ENCODE data around the gene APPBP2.

Gene APPBP2

DNA sequence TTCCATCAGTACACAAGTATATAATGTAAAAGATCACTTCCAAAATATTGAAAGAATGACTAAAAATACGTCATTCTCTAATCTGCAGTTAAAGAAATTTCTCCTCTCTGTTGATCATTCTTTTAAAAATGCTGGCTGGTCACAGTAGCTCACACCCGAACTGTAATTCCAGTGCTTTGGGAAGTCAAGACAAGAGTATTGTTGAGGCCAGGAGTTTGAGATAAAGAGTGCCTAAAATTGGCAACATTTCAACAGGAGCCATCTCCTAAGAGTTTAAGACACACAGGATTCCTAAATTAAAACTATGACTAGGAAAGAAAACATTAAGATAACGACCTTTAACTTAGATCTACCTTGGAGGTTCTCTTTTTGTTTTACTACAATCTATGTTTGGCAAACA lies 129.6 kb downstream of the APPBP2 start:
- no peak for DNase-seq (ENCODE audit: low read depth, low spot score)

DNA sequence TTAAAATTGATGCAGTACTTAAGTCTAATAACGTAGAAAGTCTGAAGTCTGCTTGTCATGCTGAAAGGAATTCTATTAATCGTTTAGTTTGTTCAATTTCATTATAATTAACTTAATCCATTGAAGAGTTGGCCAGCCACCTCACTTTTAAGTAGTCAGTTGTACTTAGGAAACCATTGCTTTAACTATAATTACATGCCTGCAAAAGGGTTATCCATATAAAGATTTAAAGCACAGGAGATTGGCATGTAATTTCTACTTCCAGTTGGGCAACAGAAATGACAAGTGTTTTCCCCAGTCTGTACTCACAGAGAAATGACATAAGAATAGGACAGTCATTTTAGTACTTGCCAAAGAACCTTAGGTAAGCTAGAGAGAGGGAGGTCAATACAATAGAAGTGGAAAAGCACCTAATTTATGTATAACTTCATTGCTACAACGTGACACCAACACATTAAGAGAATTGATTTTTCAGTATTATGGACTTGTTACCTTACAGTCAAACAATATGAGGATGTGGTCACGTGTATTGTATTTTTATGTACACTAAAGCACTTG lies 130.5 kb downstream of the APPBP2 start:
- no peak for DNase-seq (ENCODE audit: low read depth, low spot score)

DNA sequence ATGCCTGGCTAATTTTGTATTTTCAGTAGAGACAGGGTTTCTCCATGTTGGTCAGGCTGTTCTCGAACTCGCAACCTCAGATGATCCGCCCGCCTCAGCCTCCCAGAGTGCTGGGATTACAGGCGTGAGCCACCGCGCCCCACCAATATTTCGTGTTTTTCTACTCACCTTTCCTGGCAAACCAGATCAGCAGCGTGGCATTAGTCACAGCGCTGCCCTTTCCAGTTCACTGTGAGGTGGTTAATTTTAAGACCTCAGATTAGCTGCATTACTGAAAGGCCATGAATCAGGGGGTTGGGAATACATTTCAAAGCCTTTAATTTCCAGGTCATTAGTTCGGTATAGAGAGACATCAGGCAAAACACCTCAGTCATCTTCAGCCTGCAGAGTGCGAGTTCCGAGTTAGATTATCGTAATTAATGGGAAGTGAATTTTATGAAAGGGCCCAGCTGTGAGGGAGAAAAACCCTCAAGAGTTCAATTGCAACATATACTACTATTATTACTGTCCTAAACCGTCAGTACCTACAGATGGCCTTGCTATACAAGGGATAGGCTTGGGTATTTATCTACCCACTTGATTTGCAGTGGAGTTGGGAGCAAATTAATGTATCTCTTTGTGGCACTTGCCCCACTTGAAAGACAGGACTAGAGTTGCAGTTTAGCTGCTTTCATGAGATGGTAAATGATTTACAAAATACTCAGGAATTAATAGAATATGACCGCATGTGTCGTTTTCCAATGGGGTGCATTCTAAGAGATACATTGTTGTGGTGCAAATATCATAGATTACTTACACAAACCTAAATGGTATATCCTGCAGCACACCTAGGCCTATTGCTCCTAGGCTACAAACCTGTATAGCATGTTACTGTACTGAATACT lies 132.0 kb downstream of the APPBP2 start:
- no peak for DNase-seq (ENCODE audit: low read depth, low spot score)
